Activated naive CD8-positive, alpha-beta T cell (primary cell): Measurements from ENCODE around the gene CEP162.
"Not testable (repeated sequence)": the region's sequence is repeated elsewhere in the genome, so short reads cannot be mapped to it uniquely, and the experiment has no call there.

Experiments
- H3K27ac Mint-ChIP-seq: one replicate; pipeline ENCODE4 v1.8.0; 2021; ENCODE audit warnings: mixed read lengths
- H3K27me3 Mint-ChIP-seq: one replicate; pipeline ENCODE4 v1.8.0; 2021; ENCODE audit warnings: mixed read lengths
- H3K36me3 Mint-ChIP-seq: one replicate; pipeline ENCODE4 v1.8.0; 2021; ENCODE audit warnings: mixed read lengths
- H3K4me1 Mint-ChIP-seq: one replicate; pipeline ENCODE4 v1.8.0; 2021; ENCODE audit warnings: low read depth, mixed read lengths
- H3K4me3 Mint-ChIP-seq: one replicate; pipeline ENCODE4 v1.8.0; 2021; ENCODE audit warnings: mild to moderate bottlenecking, mixed read lengths
- H3K9me3 Mint-ChIP-seq: one replicate; pipeline ENCODE4 v1.8.0; 2021; ENCODE audit warnings: low read depth, mixed read lengths

The CEP162 gene

GRCh38 chr6:84253380-84253779 lies 25.9 kb upstream of the CEP162 start:
- peaks cover 25% of the 10 kb centered on the region for H3K27me3 Mint-ChIP-seq
- no peak overlapping the region for H3K27ac Mint-ChIP-seq
- H3K4me1 Mint-ChIP-seq, result no peaks in the 10 kb centered on the region
- no peaks in the 10 kb centered on the region for H3K9me3 Mint-ChIP-seq
- H3K36me3 Mint-ChIP-seq, result no peaks in the 10 kb centered on the region
- H3K4me3 Mint-ChIP-seq, result no peak overlapping the region

- H3K4me3 Mint-ChIP-seq, result no peak overlapping the region
- no peaks in the 10 kb centered on the region for H3K36me3 Mint-ChIP-seq
- H3K27me3 Mint-ChIP-seq, result peaks cover 24% of the 10 kb centered on the region
- no peak overlapping the region for H3K27ac Mint-ChIP-seq
- H3K4me1 Mint-ChIP-seq, result no peaks in the 10 kb centered on the region
- no peaks in the 10 kb centered on the region for H3K9me3 Mint-ChIP-seq
Measured at GRCh38 chr6:84251891-84252539, 24.6 kb upstream of the CEP162 start.

- H3K9me3 Mint-ChIP-seq, result no peaks in the 10 kb centered on the region
- H3K4me3 Mint-ChIP-seq, result no peak overlapping the region
- peaks cover 14% of the 10 kb centered on the region for H3K27me3 Mint-ChIP-seq
- H3K4me1 Mint-ChIP-seq, result no peaks in the 10 kb centered on the region
- no peak overlapping the region for H3K27ac Mint-ChIP-seq
- no peaks in the 10 kb centered on the region for H3K36me3 Mint-ChIP-seq
Measured at GRCh38 chr6:84249724-84250123, 22.3 kb upstream of the CEP162 start.

- H3K36me3 Mint-ChIP-seq, H3K4me3 Mint-ChIP-seq, H3K4me1 Mint-ChIP-seq, H3K27ac Mint-ChIP-seq, H3K9me3 Mint-ChIP-seq, H3K27me3 Mint-ChIP-seq: not testable (repeated sequence)
Measured at GRCh38 chr6:84244416-84245081, 17.1 kb upstream of the CEP162 start.

GRCh38 chr6:84243240-84243639 lies 15.8 kb upstream of the CEP162 start:
- peaks cover 2% of the 10 kb centered on the region for H3K36me3 Mint-ChIP-seq
- no peak overlapping the region for H3K4me3 Mint-ChIP-seq
- no peaks in the 10 kb centered on the region for H3K4me1 Mint-ChIP-seq
- H3K9me3 Mint-ChIP-seq, result no peaks in the 10 kb centered on the region
- no peak overlapping the region for H3K27ac Mint-ChIP-seq
- peaks cover 3% of the 10 kb centered on the region for H3K27me3 Mint-ChIP-seq

GRCh38 chr6:84242265-84242664 lies 14.8 kb upstream of the CEP162 start:
- Mint-ChIP-seq H3K27me3 (peaks cover 3% of the 10 kb centered on the region), H3K4me3 (no peak overlapping the region), H3K36me3 (peaks cover 2% of the 10 kb centered on the region), H3K27ac (no peak overlapping the region), H3K4me1 (no peaks in the 10 kb centered on the region), H3K9me3 (no peaks in the 10 kb centered on the region)

- no peaks in the 10 kb centered on the region for H3K9me3 Mint-ChIP-seq
- H3K36me3 Mint-ChIP-seq, result no peaks in the 10 kb centered on the region
- peak overlapping the region; percentile 96 for H3K27ac Mint-ChIP-seq
- peaks cover 11% of the 10 kb centered on the region for H3K27me3 Mint-ChIP-seq
- peaks cover 16% of the 10 kb centered on the region for H3K4me1 Mint-ChIP-seq
- H3K4me3 Mint-ChIP-seq, result peak overlapping the region; percentile 100
Measured at GRCh38 chr6:84228198-84228543, 728 bp upstream of the CEP162 start.

- Mint-ChIP-seq H3K4me1 (peaks cover 16% of the 10 kb centered on the region), H3K27ac (peak overlapping the region; percentile 96), H3K27me3 (peaks cover 4% of the 10 kb centered on the region), H3K9me3 (no peaks in the 10 kb centered on the region), H3K4me3 (peak overlapping the region; percentile 100), H3K36me3 (no peaks in the 10 kb centered on the region)
Measured at GRCh38 chr6:84227044-84227433, 404 bp downstream of the CEP162 start.

- H3K4me1 Mint-ChIP-seq, result peaks cover 16% of the 10 kb centered on the region
- H3K27me3 Mint-ChIP-seq, result no peaks in the 10 kb centered on the region
- no peaks in the 10 kb centered on the region for H3K36me3 Mint-ChIP-seq
- H3K4me3 Mint-ChIP-seq, result no peak overlapping the region
- H3K27ac Mint-ChIP-seq, result no peak overlapping the region
- H3K9me3 Mint-ChIP-seq, result no peaks in the 10 kb centered on the region
Measured at GRCh38 chr6:84224251-84224650, 3.2 kb downstream of the CEP162 start.

- H3K27me3 Mint-ChIP-seq, H3K4me3 Mint-ChIP-seq, H3K36me3 Mint-ChIP-seq, H3K27ac Mint-ChIP-seq, H3K9me3 Mint-ChIP-seq: not testable (repeated sequence)
- peaks cover 16% of the 10 kb centered on the region for H3K4me1 Mint-ChIP-seq
Measured at GRCh38 chr6:84223608-84224007, 3.8 kb downstream of the CEP162 start.

GRCh38 chr6:84222426-84222825 lies 5.0 kb downstream of the CEP162 start:
- Mint-ChIP-seq H3K4me1 (peaks cover 10% of the 10 kb centered on the region), H3K36me3 (no peaks in the 10 kb centered on the region), H3K9me3 (no peaks in the 10 kb centered on the region), H3K4me3 (no peak overlapping the region), H3K27ac (no peak overlapping the region), H3K27me3 (no peaks in the 10 kb centered on the region)

- H3K27ac Mint-ChIP-seq, result no peak overlapping the region
- no peaks in the 10 kb centered on the region for H3K9me3 Mint-ChIP-seq
- H3K27me3 Mint-ChIP-seq, result no peaks in the 10 kb centered on the region
- H3K4me1 Mint-ChIP-seq, result peaks cover 5% of the 10 kb centered on the region
- no peak overlapping the region for H3K4me3 Mint-ChIP-seq
- H3K36me3 Mint-ChIP-seq, result no peaks in the 10 kb centered on the region
Measured at GRCh38 chr6:84220809-84221409, 6.5 kb downstream of the CEP162 start.

- no peak overlapping the region for H3K27ac Mint-ChIP-seq
- no peaks in the 10 kb centered on the region for H3K4me1 Mint-ChIP-seq
- no peaks in the 10 kb centered on the region for H3K27me3 Mint-ChIP-seq
- H3K36me3 Mint-ChIP-seq, result peaks cover 3% of the 10 kb centered on the region
- no peak overlapping the region for H3K4me3 Mint-ChIP-seq
- H3K9me3 Mint-ChIP-seq, result no peaks in the 10 kb centered on the region
Measured at GRCh38 chr6:84218091-84218490, 9.4 kb downstream of the CEP162 start.

GRCh38 chr6:84213217-84213616 lies 14.2 kb downstream of the CEP162 start:
- Mint-ChIP-seq H3K4me1 (no peaks in the 10 kb centered on the region), H3K9me3 (no peaks in the 10 kb centered on the region), H3K27me3 (no peaks in the 10 kb centered on the region), H3K27ac (no peak overlapping the region), H3K4me3 (no peak overlapping the region), H3K36me3 (peaks cover 18% of the 10 kb centered on the region)

GRCh38 chr6:84204011-84204410 lies 23.4 kb downstream of the CEP162 start:
- Mint-ChIP-seq H3K27me3 (no peaks in the 10 kb centered on the region), H3K4me1 (no peaks in the 10 kb centered on the region), H3K27ac (no peak overlapping the region), H3K36me3 (peaks cover 33% of the 10 kb centered on the region), H3K4me3 (no peak overlapping the region), H3K9me3 (no peaks in the 10 kb centered on the region)

- H3K4me1 Mint-ChIP-seq, H3K27ac Mint-ChIP-seq, H3K9me3 Mint-ChIP-seq, H3K4me3 Mint-ChIP-seq, H3K27me3 Mint-ChIP-seq: not testable (repeated sequence)
- peaks cover 31% of the 10 kb centered on the region for H3K36me3 Mint-ChIP-seq
Measured at GRCh38 chr6:84199987-84200386, 27.5 kb downstream of the CEP162 start.
